IPS-15b (cell line): Measurements from ENCODE around the gene GABARAPL2.
"Not testable (repeated sequence)": the region's sequence is repeated elsewhere in the genome, so short reads cannot be mapped to it uniquely, and the experiment has no call there.

Experiments
- H3K27me3 ChIP-seq: one replicate; pipeline ENCODE4 v1.6.1; 2013; ENCODE audit warnings: low read length; ENCODE audit not compliant: control insufficient read depth, insufficient read depth
- H3K36me3 ChIP-seq: one replicate; pipeline ENCODE4 v1.6.1; 2013; ENCODE audit warnings: low read length; ENCODE audit not compliant: control insufficient read depth, insufficient read depth
- H3K4me1 ChIP-seq: one replicate; pipeline ENCODE4 v1.6.1; 2013; ENCODE audit warnings: mild to moderate bottlenecking, low read length; ENCODE audit not compliant: control insufficient read depth, insufficient read depth
- H3K4me3 ChIP-seq: one replicate; pipeline ENCODE4 v1.5.1; 2013; ENCODE audit warnings: low read depth, low read length
- H3K9ac ChIP-seq: one replicate; pipeline ENCODE4 v1.6.1; 2013; ENCODE audit warnings: low read depth, mild to moderate bottlenecking, low read length
- H3K9me3 ChIP-seq: one replicate; pipeline ENCODE4 v1.6.1; 2013; ENCODE audit warnings: mild to moderate bottlenecking, low read length; ENCODE audit not compliant: control insufficient read depth, insufficient read depth

GABARAPL2 gene

GRCh38 chr16:75578212-75578611 is 12.0 kb downstream of the GABARAPL2 start:
- Histone ChIP-seq H3K36me3 (peaks cover 22% of the 10 kb centered on the region), H3K27me3 (no peaks in the 10 kb centered on the region), H3K9ac (no peak overlapping the region), H3K4me3 (no peak overlapping the region), H3K9me3 (no peaks in the 10 kb centered on the region), H3K4me1 (peaks cover 11% of the 10 kb centered on the region)

- no peak overlapping the region for H3K4me3 ChIP-seq
- H3K9me3 ChIP-seq = no peaks in the 10 kb centered on the region
- H3K9ac ChIP-seq = no peak overlapping the region
- peaks cover 11% of the 10 kb centered on the region for H3K4me1 ChIP-seq
- no peaks in the 10 kb centered on the region for H3K27me3 ChIP-seq
- peaks cover 18% of the 10 kb centered on the region for H3K36me3 ChIP-seq
Measured at GRCh38 chr16:75578725-75579124, 12.5 kb downstream of the GABARAPL2 start.

GRCh38 chr16:75579281-75579834 is 13.2 kb downstream of the GABARAPL2 start:
- peaks cover 11% of the 10 kb centered on the region for H3K4me1 ChIP-seq
- no peak overlapping the region for H3K9ac ChIP-seq
- H3K27me3 ChIP-seq = no peaks in the 10 kb centered on the region
- H3K9me3 ChIP-seq = no peaks in the 10 kb centered on the region
- H3K36me3 ChIP-seq = peaks cover 14% of the 10 kb centered on the region
- H3K4me3 ChIP-seq = no peak overlapping the region

- H3K27me3 ChIP-seq = no peaks in the 10 kb centered on the region
- H3K4me1 ChIP-seq = no peaks in the 10 kb centered on the region
- H3K9me3 ChIP-seq = no peaks in the 10 kb centered on the region
- no peak overlapping the region for H3K4me3 ChIP-seq
- H3K9ac ChIP-seq = no peak overlapping the region
- peaks cover under 1% of the 10 kb centered on the region for H3K36me3 ChIP-seq
Measured at GRCh38 chr16:75584108-75584507, 17.9 kb downstream of the GABARAPL2 start.

- no peaks in the 10 kb centered on the region for H3K27me3 ChIP-seq
- H3K4me1 ChIP-seq = peaks cover 14% of the 10 kb centered on the region
- no peaks in the 10 kb centered on the region for H3K36me3 ChIP-seq
- H3K4me3 ChIP-seq = no peak overlapping the region
- H3K9ac ChIP-seq = no peak overlapping the region
- H3K9me3 ChIP-seq = no peaks in the 10 kb centered on the region
Measured at GRCh38 chr16:75588716-75589115, 22.5 kb downstream of the GABARAPL2 start.

DNA sequence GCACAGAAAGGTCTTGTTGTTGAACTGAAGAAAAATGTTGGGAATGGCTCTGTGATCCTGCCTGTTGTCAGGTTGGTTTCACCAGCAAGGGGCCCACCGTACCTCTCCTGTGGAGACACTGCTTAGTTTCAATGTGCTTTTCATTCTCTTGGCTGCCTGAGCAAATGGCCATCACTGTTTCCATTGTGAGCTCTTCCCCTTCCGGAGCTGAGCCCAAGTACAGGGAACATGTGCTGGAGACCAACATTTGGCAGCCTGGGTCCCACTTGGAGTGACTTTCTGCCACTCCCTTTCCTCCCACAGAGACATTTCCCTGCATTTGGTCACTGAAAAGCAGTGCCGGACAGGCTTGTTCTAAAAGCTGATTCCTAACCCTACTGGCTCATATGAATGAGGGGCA is 23.1 kb downstream of the GABARAPL2 start:
- peaks cover 16% of the 10 kb centered on the region for H3K4me1 ChIP-seq
- no peak overlapping the region for H3K9ac ChIP-seq
- H3K36me3 ChIP-seq = no peaks in the 10 kb centered on the region
- no peaks in the 10 kb centered on the region for H3K27me3 ChIP-seq
- H3K4me3 ChIP-seq = no peak overlapping the region
- H3K9me3 ChIP-seq = no peaks in the 10 kb centered on the region

DNA sequence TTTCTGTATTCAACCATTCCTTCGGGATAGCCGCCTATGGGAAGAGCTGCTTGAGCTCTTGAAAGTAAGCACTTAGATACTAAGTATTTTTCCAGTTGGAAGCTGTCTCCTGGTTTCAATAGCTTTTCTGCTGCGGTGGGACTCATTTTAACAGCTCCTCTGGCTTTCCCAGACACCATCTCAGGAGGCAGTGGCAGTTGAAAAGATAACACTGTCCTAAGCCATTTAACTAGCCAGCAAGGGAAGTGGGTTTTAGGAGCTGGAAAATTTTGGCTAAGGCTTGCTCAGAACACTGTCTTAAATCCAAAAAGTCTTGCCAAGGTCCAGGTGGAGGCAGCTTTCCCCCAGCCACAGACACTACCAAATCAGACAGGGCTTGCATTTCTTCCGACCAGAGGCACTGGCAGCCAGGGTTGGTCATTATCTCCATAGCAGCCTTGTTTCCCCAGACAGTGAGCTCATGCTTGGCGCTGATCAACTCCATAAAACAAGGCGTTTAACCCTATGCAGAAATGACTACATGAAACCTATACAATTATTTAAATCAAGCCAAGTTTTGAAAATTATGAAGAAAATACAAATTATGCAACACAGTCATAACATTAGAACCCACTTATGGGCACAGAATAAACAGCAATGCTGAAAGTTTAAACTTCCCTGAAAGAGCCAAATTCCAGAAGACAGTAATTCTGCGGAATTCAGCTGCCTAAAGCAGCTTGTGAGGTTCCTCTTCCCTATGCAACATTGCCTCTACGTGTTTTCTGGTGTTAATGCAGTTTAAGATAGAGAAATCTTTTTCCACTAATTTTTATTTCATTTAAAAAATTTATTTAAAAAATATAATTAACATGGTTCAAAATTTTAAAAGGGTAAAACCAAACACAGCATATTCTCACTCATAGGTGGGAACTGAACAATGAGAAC is 25.0 kb downstream of the GABARAPL2 start:
- Histone ChIP-seq H3K4me3 (no peak overlapping the region), H3K9me3 (no peaks in the 10 kb centered on the region), H3K9ac (no peak overlapping the region), H3K36me3 (no peaks in the 10 kb centered on the region), H3K4me1 (peaks cover 26% of the 10 kb centered on the region), H3K27me3 (no peaks in the 10 kb centered on the region)

DNA sequence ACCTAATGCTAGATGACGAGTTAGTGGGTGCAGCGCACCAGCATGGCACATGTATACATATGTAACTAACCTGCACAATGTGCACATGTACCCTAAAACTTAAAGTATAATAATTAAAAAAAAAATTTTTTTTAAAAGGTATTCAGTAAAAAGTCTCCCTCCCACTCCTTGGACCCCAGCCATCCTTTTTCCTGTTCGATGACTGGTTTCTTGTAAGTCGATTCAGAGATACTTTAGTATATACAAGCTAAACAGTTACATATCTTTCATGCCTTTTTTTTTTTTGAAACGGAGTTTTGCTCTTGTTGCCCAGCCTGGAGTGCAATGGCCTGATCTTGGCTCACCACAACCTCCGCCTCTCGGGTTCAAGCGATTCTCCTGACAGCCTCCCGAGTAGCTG is 25.7 kb downstream of the GABARAPL2 start:
- H3K4me3 ChIP-seq, H3K27me3 ChIP-seq, H3K9ac ChIP-seq, H3K9me3 ChIP-seq, H3K36me3 ChIP-seq: not testable (repeated sequence)
- peaks cover 26% of the 10 kb centered on the region for H3K4me1 ChIP-seq

DNA sequence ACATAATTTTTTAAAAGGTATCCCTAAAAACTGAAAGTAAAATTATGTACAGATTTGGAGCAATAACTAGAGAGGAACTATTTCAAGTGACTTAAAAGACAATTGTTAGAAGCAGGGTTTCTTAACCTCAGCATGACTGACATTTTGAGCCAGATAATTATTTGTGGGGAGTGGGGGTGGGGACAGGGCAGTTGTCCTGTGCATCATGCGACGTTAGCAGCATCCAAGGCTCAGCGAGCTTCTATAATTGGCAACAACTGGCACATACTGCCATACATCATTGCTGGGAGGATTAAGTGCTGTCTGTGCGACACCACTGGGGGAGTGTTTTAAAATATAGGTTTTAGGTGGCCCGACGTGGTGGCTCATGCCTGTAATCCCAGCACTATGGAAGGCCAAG is 27.1 kb downstream of the GABARAPL2 start:
- Histone ChIP-seq H3K4me3 (no peak overlapping the region), H3K36me3 (no peaks in the 10 kb centered on the region), H3K4me1 (peaks cover 26% of the 10 kb centered on the region), H3K27me3 (no peaks in the 10 kb centered on the region), H3K9ac (no peak overlapping the region), H3K9me3 (no peaks in the 10 kb centered on the region)

GRCh38 chr16:75593825-75594820 is 27.9 kb downstream of the GABARAPL2 start:
- Histone ChIP-seq H3K9me3 (no peaks in the 10 kb centered on the region), H3K9ac (no peak overlapping the region), H3K4me3 (peak overlapping the region; percentile 38), H3K27me3 (no peaks in the 10 kb centered on the region), H3K4me1 (peaks cover 26% of the 10 kb centered on the region), H3K36me3 (no peaks in the 10 kb centered on the region)

DNA sequence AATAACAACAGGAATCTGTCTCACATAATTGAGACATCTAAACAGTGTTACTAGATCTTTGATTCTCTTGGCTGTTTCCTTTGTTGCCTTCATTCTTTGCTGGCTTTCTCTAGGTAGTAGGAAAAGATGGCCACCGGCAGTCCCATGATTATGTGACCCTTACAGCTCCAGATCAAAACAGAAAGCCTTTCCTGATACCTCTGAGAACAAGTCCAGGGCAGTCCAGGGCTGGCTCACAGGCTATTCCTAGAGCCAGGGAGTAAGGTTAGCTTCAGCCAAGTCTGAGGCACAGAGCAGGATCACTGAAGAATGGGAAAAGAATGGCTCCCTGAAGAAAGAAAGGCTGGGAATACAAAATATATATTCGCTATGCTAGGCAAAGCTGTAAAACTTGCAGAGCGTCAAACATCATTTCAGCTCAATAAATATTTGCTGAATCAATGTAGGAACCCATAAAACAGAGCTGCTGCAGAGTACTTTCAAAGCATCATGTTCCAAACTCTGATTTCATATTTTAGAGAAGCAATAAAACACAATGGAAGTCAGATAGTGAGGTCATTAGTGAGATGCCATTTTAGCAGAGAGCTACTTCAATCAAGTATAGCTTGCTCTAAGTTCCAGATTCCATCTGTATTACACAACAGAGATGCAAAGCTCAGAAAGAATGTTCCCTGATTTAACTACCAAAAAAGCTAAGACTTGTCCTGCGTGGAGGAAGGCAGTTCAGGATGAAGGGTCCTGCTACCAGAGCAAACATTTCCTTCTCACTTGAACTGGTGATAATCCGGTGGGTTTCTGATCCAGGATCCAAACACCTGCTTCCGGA is 33.5 kb downstream of the GABARAPL2 start:
- H3K9me3 ChIP-seq = no peaks in the 10 kb centered on the region
- H3K36me3 ChIP-seq = peaks cover 17% of the 10 kb centered on the region
- no peak overlapping the region for H3K9ac ChIP-seq

More for the DNA sequence above, 33.5 kb downstream of the GABARAPL2 start:
- Histone ChIP-seq H3K4me3 (no peak overlapping the region), H3K4me1 (peaks cover 6% of the 10 kb centered on the region), H3K27me3 (no peaks in the 10 kb centered on the region)
